Memory B cell (primary cell): ENCODE data around the gene EML6.
"Not testable (repeated sequence)": the region's sequence is repeated elsewhere in the genome, so short reads cannot be mapped to it uniquely, and the experiment has no call there.

Experiments
- ATAC-seq: fragments of 150-1000 bp; cut with Tn5 transposase; 2 replicates; pipeline ENCODE4 v1.10.0; 2021; ENCODE audit warnings: low read depth, mild to moderate bottlenecking, moderate library complexity
- DNase-seq, 2 donors: peaks; one replicate each; pipeline ENCODE4 v3.0.0; 2022; ENCODE audit warnings: low spot score in 2 of 2
- H3K27ac Mint-ChIP-seq: one replicate; pipeline ENCODE4 v1.8.0; 2022; ENCODE audit warnings: mild to moderate bottlenecking, moderate library complexity, mixed read lengths
- H3K27me3 Mint-ChIP-seq: one replicate; pipeline ENCODE4 v1.8.0; 2022; ENCODE audit warnings: mixed read lengths
- H3K36me3 Mint-ChIP-seq: one replicate; pipeline ENCODE4 v1.8.0; 2022; ENCODE audit warnings: mild to moderate bottlenecking, mixed read lengths
- H3K4me1 Mint-ChIP-seq: one replicate; pipeline ENCODE4 v1.8.0; 2022; ENCODE audit warnings: mixed read lengths
- H3K4me3 Mint-ChIP-seq: one replicate; pipeline ENCODE4 v1.8.0; 2022; ENCODE audit warnings: mild to moderate bottlenecking, moderate library complexity, mixed read lengths
- H3K9me3 Mint-ChIP-seq: one replicate; pipeline ENCODE4 v1.8.0; 2022; ENCODE audit warnings: mixed read lengths

EML6 gene

GRCh38 chr2:54695378-54695777, 28.1 kb upstream of the EML6 start:
- H3K4me1 Mint-ChIP-seq, result no peaks in the 10 kb centered on the region
- H3K4me3 Mint-ChIP-seq, result no peak overlapping the region
- no peaks in the 10 kb centered on the region for H3K27me3 Mint-ChIP-seq
- H3K27ac Mint-ChIP-seq, result no peak overlapping the region
- no peak for ATAC-seq
- H3K36me3 Mint-ChIP-seq, result no peaks in the 10 kb centered on the region
- DNase-seq, result no peak
- no peaks in the 10 kb centered on the region for H3K9me3 Mint-ChIP-seq

- no peaks in the 10 kb centered on the region for H3K36me3 Mint-ChIP-seq
- H3K4me1 Mint-ChIP-seq, result no peaks in the 10 kb centered on the region
- H3K4me3 Mint-ChIP-seq, result no peak overlapping the region
- H3K27me3 Mint-ChIP-seq, result no peaks in the 10 kb centered on the region
- no peak for DNase-seq
- ATAC-seq, result no peak
- H3K27ac Mint-ChIP-seq, result no peak overlapping the region
- no peaks in the 10 kb centered on the region for H3K9me3 Mint-ChIP-seq
Observed at GRCh38 chr2:54697934-54698333, 25.5 kb upstream of the EML6 start.

- H3K27me3 Mint-ChIP-seq, H3K27ac Mint-ChIP-seq, H3K9me3 Mint-ChIP-seq, H3K4me1 Mint-ChIP-seq, H3K36me3 Mint-ChIP-seq, ATAC-seq, DNase-seq, H3K4me3 Mint-ChIP-seq: not testable (repeated sequence)
Observed at GRCh38 chr2:54698926-54699325, 24.5 kb upstream of the EML6 start.

- H3K9me3 Mint-ChIP-seq, result no peaks in the 10 kb centered on the region
- H3K4me3 Mint-ChIP-seq, result no peak overlapping the region
- no peaks in the 10 kb centered on the region for H3K4me1 Mint-ChIP-seq
- H3K36me3 Mint-ChIP-seq, result no peaks in the 10 kb centered on the region
- no peak overlapping the region for H3K27ac Mint-ChIP-seq
- ATAC-seq, result no peak
- no peaks in the 10 kb centered on the region for H3K27me3 Mint-ChIP-seq
- no peak for DNase-seq
Observed at GRCh38 chr2:54699665-54700064, 23.8 kb upstream of the EML6 start.

- no peak overlapping the region for H3K4me3 Mint-ChIP-seq
- no peaks in the 10 kb centered on the region for H3K27me3 Mint-ChIP-seq
- H3K9me3 Mint-ChIP-seq, result no peaks in the 10 kb centered on the region
- no peak for DNase-seq
- no peaks in the 10 kb centered on the region for H3K36me3 Mint-ChIP-seq
- H3K4me1 Mint-ChIP-seq, result no peaks in the 10 kb centered on the region
- no peak for ATAC-seq
- no peak overlapping the region for H3K27ac Mint-ChIP-seq
Observed at GRCh38 chr2:54701029-54701428, 22.4 kb upstream of the EML6 start.

GRCh38 chr2:54704238-54704637, 19.2 kb upstream of the EML6 start:
- H3K4me3 Mint-ChIP-seq, result no peak overlapping the region
- ATAC-seq (no peak), DNase-seq (no peak)
- no peak overlapping the region for H3K27ac Mint-ChIP-seq
- no peaks in the 10 kb centered on the region for H3K36me3 Mint-ChIP-seq
- no peaks in the 10 kb centered on the region for H3K4me1 Mint-ChIP-seq
- H3K9me3 Mint-ChIP-seq, result no peaks in the 10 kb centered on the region
- no peaks in the 10 kb centered on the region for H3K27me3 Mint-ChIP-seq

- Mint-ChIP-seq H3K27ac (no peak overlapping the region), H3K9me3 (no peaks in the 10 kb centered on the region), H3K4me3 (no peak overlapping the region), H3K36me3 (no peaks in the 10 kb centered on the region), H3K27me3 (no peaks in the 10 kb centered on the region), H3K4me1 (peaks cover 3% of the 10 kb centered on the region)
- peak in 1 of 2 donors; percentile 51 for DNase-seq
- ATAC-seq, result peak; percentile 51
Observed at GRCh38 chr2:54704688-54705605, 18.5 kb upstream of the EML6 start.

- H3K36me3 Mint-ChIP-seq, result no peaks in the 10 kb centered on the region
- no peaks in the 10 kb centered on the region for H3K9me3 Mint-ChIP-seq
- DNase-seq (no peak), ATAC-seq (no peak)
- H3K27ac Mint-ChIP-seq, result no peak overlapping the region
- H3K27me3 Mint-ChIP-seq, result peaks cover 2% of the 10 kb centered on the region
- H3K4me3 Mint-ChIP-seq, result no peak overlapping the region
- H3K4me1 Mint-ChIP-seq, result peaks cover 4% of the 10 kb centered on the region
Observed at GRCh38 chr2:54706622-54707021, 16.8 kb upstream of the EML6 start.

- H3K4me3 Mint-ChIP-seq, result peak overlapping the region; percentile 87
- DNase-seq, result peak; percentile 17 to 38
- no peaks in the 10 kb centered on the region for H3K9me3 Mint-ChIP-seq
- no peak overlapping the region for H3K27ac Mint-ChIP-seq
- peaks cover 2% of the 10 kb centered on the region for H3K27me3 Mint-ChIP-seq
- H3K36me3 Mint-ChIP-seq, result no peaks in the 10 kb centered on the region
- H3K4me1 Mint-ChIP-seq, result peaks cover 4% of the 10 kb centered on the region
- peak; percentile 69 for ATAC-seq
Observed at GRCh38 chr2:54708584-54709335, 14.7 kb upstream of the EML6 start.

- ATAC-seq, result peak; percentile 47
- peak overlapping the region; percentile 87 for H3K4me3 Mint-ChIP-seq
- H3K36me3 Mint-ChIP-seq, result no peaks in the 10 kb centered on the region
- peaks cover 4% of the 10 kb centered on the region for H3K4me1 Mint-ChIP-seq
- DNase-seq, result no peak
- no peak overlapping the region for H3K27ac Mint-ChIP-seq
- H3K9me3 Mint-ChIP-seq, result no peaks in the 10 kb centered on the region
- peaks cover 2% of the 10 kb centered on the region for H3K27me3 Mint-ChIP-seq
Observed at GRCh38 chr2:54709336-54709809, 14.1 kb upstream of the EML6 start.

- Mint-ChIP-seq H3K9me3 (no peaks in the 10 kb centered on the region), H3K36me3 (no peaks in the 10 kb centered on the region), H3K4me1 (peaks cover 4% of the 10 kb centered on the region), H3K4me3 (peak overlapping the region; percentile 81), H3K27me3 (peaks cover 2% of the 10 kb centered on the region), H3K27ac (no peak overlapping the region)
- DNase-seq, result no peak
- no peak for ATAC-seq
Observed at GRCh38 chr2:54710216-54710615, 13.2 kb upstream of the EML6 start.

- Mint-ChIP-seq H3K36me3 (no peaks in the 10 kb centered on the region), H3K27ac (no peak overlapping the region), H3K4me3 (no peak overlapping the region), H3K4me1 (peaks cover 7% of the 10 kb centered on the region), H3K27me3 (peaks cover 2% of the 10 kb centered on the region), H3K9me3 (no peaks in the 10 kb centered on the region)
- ATAC-seq (no peak), DNase-seq (no peak)
Observed at GRCh38 chr2:54712516-54712915, 10.9 kb upstream of the EML6 start.

GRCh38 chr2:54714996-54715395, 8.5 kb upstream of the EML6 start:
- Mint-ChIP-seq H3K27me3 (peaks cover 5% of the 10 kb centered on the region), H3K27ac (no peak overlapping the region), H3K36me3 (peaks cover 2% of the 10 kb centered on the region), H3K4me1 (peaks cover 5% of the 10 kb centered on the region), H3K9me3 (peaks cover 1% of the 10 kb centered on the region), H3K4me3 (no peak overlapping the region)
- ATAC-seq (no peak), DNase-seq (no peak)

GRCh38 chr2:54716375-54716774, 7.1 kb upstream of the EML6 start:
- Mint-ChIP-seq H3K4me1 (peaks cover 3% of the 10 kb centered on the region), H3K27ac (no peak overlapping the region), H3K27me3 (peaks cover 3% of the 10 kb centered on the region), H3K4me3 (no peak overlapping the region), H3K36me3 (peaks cover 2% of the 10 kb centered on the region), H3K9me3 (peaks cover 1% of the 10 kb centered on the region)
- no peak for ATAC-seq
- no peak for DNase-seq
